Activated CD4-positive, alpha-beta T cell treated with anti-CD3 and anti-CD28 coated beads for 1 hour (primary cell): ENCODE measurements around the gene ZFYVE28.

Experiments
- DNase-seq: peaks from one replicate; pipeline ENCODE4 v3.0.0-alpha.2; 2020

Gene ZFYVE28

DNA sequence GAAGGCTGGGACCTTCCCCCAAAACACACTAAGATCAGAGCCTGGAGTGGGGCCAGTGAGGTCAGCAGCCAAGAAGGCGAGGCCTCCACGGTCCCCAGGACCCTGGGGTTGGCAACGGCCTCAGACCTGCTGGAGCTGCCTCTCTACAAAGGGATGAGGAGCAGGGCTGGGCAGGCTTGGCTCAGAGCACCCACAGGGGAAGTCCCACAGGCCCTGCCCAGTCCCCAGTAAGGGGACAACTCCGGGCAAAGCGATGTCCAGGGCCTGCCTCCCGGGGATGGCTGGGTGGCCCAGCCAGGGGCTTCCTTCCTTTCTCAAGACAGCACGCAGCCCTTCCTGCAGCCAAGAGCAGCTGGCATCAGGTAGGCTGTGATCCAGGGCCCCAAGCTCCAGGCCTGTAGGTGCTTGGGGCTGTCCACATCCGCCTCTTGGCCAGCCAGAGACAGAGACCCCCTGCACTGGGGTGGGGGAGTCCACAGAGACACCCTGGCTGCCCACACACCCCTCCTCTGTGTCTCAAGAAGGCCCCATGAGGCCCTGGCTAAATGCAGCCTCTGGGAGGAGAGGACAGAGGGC lies 162.2 kb downstream of the ZFYVE28 start:
- DNase-seq: no peak

DNA sequence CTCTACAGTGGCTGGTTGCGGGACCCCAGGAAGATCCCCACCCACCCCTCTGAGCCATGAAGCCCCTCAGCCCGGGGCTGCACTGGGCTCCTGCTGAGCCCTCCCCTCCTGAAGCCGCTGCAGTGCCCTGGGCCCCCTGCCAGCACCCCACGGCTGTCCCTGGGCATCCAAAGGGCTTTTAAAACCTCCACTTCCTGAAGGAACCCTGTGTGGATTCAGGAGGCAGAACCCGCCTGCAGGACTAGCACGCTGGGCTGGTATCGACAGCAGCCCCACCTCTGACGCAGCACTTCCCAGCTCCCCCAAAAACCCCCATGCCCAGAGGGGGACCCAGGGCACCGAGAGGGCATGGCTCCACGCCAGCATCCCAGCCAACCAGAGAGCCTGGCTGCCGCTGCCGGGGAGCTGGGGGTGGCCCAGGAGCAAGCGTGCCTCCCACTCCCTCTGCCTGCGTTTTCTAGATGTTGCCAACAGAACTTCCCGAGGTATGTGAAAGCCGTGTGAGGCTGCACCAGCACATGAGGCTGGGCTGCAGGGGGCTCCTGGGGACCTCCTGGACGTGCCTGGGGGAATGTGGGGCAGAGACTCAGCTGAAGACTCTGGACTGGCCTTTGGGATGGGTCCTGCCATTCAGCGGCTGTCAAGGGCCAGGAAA lies 162.8 kb downstream of the ZFYVE28 start:
- peak; percentile 6 for DNase-seq

DNA sequence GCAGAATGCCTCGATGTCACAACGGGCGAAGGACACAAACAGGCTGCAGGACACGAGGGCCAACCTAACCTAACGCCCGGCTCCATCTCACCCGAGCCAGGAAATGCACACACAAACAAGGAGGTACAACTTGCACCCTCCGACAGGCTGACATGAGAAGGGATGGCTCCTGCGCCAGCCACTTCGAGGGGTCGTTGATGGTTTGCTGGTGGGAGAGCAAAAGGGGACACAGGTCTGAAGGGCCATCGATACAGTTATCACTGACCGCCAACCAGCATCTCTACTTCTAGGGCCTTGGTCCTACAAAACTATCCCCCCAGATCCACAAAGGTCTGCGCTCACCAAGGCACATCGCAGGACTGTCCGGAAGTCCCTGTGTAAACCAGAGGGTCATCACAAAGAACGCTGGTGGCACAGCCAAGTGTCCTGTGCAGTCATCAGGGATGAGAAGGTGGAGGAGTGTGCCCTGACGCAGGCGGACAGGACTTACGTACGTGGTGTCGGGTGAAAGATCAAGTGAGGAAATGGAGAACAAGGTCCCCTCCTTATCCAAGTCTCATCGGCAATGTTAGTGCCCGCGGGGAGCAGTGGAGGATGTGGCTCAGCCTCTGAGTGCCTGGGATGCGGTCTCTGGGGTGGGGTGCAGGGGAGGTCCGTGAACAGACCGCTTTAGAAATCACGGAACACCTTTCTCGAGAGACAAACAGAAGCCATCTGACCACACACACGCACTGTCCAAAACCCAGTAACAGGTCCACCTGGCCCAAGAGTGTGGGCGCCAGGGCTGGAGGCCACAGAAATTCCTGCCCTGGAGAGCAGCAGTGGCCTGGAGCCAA lies 163.6 kb downstream of the ZFYVE28 start:
- DNase-seq: no peak

DNA sequence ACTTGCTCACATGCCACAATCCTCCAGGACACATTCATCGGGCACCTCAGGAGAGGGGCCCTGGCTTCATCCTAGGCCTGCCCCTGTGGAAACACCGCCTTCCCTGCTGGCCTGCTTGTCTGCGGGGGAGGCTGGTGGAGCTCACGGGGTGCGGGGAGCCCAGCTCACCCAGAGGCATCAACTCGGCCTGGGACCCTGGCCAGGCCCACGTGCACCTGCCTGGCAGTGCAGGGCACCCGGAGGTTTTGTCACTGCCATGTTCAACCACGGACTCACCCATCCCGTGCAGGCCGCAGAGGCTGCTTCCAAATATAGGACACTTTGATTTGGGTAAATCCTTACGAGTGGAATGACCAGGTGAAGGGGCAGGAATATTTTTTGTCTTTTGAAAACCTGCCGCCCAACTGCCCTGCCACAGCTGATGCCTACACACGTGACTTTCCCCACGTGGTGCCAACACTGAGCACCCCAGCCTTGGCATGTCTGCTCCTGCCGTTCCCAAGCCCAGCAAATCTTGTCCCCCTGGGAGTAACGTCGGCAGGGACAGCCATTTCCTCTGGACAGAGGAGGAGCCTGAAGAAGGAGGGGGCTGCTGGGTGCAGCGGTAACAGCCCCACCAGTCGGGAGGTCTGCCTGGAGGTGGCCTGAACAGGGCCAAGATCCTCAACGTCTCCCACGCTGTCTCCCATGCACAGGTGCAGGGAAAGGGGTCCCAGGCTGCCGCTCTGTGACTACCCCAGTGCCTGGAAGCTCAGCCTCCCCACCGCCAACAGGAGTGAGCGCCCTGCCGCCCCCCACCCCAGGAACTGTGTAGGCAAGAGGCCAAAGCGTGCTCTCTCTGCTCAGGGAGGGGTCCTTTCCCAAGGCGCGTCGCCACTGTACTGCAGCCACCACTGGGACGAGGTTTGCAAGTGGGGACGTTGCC lies 165.0 kb downstream of the ZFYVE28 start:
- DNase-seq: no peak

DNA sequence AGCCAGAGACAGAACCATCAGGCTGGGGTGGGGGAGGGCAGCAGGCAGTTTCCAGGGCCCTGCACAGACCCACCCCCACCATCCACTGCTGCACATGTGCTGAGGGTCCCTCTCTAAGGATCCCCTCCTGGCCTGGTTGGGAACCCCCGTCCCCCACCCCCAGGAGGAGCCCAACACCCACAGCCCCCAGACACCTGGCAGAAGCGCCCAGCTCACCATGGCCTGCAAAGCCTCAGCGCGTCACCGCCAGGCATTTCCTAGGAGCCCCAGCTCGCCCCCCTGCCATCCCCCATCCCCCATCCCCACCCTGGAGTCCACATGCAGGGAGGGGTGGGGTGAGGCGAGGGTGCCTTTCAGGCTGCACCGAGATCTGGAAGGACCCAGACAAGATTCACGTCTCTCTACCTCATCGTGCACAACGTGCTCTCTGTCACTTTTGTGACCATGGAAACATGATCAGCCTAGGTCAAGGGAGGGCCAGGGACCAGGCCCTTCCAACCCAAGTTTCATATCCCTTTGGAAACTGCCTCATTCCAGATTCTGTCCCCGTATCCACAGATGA lies 165.8 kb downstream of the ZFYVE28 start:
- DNase-seq: no peak

DNA sequence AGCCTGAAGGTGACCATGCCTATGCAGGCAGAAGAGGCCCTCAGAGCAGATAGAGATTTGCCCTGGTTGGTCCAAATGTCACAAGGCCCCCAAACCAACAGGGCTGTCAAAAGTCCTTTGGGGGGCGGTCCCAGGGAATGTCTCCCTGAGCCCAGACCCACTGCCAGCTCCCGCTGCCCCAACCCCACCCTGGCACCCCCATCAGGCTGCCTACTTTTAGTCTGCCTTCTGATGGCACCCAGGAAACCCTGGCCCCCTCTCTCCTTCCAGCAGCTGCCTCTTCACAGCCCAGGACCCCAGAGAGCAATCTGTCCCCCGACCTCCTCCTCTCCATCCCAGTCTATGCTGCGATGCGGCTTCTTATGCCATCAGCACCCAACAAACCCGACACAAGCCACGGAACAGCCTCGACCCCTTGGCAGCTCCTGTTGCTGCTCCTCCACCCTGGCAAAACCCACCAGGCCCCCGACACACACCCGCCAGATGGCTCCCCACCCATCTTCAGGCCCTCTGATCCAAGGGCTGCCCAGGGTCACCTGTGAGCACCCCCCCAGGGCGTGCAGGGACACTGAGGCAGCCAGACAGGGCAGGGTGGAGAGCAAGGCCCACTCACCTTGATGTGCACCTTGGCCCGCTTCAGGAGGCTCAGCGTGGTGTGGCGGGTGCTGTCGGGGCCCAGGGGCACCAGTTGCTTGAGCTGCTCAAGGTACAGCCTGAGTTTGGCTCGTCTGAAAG lies 166.5 kb downstream of the ZFYVE28 start:
- peak; percentile 6 for DNase-seq

DNA sequence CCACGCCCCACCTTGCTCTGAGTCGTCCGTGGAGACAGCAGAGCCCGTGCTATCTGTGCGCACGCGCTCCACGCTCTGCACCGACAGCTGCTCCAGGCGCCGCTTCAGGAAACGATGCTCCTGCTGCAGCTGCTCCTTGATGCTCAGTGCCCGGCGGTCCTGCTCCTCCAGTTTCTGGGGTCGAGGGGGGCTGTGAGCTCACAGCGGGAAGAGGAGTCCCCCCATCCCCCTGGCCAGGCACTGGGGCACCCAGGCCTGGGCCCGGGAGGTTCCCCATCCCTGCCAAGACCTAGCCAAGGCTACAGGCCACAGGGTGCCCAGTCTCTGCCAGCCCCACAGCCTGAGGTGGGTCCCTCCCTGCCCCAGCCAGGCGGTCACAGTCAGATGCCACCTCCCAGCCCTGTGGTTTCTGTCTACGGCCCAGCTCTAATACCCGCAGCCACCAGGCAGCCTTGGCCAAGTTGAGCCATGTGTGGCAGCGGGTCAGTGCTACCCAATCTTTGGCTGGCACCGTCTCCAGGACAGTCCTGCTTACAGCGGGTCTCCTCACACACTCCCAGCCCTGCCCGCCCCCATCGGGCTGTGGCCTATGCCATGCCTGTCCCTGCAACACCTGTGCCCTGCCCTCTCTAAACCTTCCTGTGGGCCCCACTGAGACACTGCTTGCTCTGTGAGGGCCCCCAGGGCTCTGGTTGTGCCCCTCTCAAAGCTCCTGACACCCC lies 167.2 kb downstream of the ZFYVE28 start:
- DNase-seq: no peak

DNA sequence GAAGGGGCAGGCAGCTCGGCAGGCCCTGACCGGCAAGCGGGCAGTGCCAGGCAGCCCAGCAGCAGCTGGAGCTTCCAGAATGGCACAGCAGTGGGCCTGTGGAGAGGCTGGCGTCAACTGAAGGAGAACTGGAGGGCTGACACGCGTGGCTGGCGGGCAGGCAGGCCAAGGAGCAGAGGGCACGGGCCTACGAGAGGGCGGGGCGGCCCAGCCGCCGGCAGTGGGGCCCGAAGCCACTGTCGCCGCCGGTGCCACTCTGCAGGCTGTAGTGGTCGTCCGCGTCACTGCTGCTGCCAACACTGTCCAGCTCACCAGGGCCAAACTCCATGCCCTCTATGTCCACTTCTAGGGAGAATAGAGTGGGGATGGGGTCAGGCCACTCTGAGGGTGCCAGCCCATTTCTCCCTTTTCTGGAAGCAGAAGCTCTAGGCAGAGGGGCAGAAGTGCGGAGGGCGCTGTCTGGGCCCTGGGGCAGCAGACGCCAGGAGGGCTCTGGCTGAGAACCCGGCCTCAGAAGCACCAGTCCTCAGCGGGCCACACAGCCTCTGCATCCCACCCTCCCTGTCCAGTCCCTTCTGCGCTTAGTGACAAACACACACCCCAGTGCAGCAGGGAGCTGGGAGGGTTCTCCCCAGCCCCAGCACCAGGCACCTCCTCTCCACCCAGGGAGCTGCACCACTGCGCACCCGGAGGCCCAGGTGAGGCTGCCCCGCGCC lies 167.9 kb downstream of the ZFYVE28 start:
- DNase-seq: no peak

DNA sequence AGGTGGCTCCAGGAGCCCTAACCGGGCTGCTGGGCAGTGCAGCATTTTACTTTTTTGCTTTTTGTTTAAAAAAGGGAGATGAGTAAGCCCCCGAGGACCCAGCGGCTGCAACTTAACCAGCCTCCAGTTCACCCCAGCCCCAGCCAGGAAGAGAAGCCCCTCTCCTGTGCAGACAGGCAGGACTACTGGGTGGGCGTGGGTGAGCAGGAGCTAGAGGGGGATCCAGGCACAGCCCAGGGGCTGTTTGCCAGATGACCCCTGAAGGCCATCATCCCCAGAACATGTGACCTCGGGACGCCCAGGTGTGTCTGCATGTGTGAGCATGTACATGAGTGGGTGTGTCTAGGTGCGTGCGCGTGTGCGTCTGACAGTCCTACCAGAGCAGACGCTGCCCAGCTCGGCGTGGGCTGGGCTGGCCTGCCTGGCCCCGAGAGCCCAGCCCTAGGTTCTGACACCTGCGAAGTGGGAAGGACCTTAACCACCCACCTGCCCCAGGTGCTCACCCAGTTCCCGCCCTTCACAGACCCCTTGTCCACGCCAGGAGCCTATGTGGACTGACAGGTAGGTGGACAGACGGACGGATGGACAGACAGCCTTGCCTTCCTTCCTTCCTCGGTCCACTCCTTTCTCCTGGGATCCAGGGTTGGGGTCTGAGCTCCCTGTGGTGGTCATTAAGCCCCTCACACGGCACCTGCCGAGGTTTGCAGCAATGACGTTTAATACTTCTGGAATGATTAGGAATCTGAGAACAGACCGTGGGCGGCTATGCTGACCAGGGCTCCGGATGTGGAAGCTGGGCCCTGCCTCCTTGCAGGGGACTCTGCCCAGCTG lies 168.7 kb downstream of the ZFYVE28 start:
- peak; percentile 5 for DNase-seq

DNA sequence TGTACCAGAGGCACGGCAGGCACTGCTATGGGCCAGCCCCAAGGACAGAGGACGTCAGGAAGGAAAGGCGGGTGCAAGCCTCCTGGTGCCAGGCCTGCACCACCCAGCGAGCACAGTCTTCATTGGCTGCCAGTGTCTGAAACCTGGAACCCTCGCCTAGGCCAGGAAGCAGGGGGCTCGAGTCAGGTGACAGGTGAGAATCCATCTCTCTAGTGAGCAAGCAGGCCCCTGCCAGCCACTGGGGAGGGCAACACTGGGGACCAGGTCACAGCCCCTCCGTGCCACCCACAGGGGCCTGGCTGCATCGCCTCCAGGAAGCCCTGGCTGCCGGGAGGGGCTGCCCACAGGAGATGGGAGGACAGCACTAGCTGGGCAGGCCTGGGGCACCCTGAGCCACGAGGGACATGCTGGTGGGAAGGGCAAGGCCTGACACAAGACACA lies 169.6 kb downstream of the ZFYVE28 start:
- peak; percentile 5 for DNase-seq

DNA sequence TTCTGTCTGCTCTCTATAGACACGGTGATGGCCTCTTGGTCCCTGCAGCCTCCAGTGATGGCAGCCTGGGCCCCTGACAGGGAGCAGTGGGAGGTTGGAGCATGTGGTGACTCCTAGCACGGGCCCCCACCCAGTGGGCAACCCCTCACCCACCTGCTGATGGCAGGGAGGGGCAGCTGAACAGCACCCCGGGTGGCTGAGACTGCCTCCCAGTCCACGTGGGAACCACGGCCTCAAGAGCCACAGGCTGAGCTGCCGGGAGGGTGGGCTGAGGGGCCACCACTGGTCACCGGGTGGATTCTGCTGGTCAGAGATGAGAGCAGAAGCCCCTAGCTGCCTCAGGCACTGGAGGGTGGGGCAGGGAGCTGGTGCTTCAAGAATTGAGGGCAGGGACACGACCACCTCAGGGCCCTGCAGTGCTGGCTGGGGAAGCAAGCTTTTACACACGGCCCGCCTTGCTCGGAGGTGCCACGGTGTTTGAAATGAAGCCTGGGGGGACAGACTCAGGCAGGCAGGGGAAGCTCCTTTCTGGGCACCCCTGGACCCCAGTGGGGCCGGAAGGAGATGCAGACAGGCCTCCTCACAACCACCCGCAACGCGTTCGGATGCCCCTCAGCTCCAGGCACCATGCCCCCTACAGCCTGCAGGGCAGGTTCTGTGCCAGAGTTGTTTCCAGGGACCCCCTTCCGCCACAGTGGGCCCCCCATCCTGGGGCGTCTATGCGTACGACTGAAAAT lies 170.2 kb downstream of the ZFYVE28 start:
- DNase-seq: no peak

DNA sequence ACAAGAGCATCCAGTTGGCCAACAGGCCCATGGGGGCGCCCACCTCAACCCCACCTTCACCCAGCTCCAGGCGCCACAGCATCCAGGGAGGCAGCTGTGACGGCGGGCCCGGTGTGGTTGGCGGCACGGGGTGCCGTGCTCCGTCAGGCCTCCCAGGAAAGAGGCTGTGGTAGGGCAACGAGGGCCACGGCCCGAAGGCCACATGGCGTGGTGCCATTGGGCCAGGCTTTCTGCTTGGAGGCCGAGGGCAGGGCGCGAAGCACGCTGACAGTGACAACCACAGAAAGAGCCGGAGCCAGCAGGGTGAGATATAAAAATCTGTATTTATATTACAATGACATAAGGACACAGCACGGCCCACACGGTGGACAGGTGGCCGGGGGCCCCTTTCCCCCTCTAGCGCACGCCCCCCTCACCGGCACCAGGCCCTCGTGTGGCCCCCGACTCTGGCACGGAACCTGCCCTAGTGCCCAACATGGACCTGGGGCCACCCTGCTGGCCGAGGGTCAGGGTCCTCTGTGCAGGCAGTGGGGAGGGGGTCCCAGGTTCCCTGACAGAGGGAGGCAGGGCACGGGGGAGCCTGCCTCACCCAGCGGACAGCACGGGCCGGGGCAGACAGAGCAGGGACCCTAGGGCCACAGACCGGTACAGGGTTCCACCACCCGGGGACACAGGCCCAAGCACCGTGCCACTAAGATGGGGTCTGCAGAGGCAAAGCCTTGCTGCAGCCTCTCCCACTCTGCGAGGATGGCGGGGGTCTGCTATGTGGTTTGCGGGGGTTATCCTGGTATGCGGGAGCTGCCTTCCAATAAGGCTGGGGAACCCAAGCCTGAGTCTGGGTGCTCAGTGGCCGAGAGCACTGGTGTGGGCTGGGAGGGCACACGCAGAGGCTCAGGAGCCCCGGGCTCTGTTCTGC lies 171.1 kb downstream of the ZFYVE28 start:
- DNase-seq: peak; percentile 6

DNA sequence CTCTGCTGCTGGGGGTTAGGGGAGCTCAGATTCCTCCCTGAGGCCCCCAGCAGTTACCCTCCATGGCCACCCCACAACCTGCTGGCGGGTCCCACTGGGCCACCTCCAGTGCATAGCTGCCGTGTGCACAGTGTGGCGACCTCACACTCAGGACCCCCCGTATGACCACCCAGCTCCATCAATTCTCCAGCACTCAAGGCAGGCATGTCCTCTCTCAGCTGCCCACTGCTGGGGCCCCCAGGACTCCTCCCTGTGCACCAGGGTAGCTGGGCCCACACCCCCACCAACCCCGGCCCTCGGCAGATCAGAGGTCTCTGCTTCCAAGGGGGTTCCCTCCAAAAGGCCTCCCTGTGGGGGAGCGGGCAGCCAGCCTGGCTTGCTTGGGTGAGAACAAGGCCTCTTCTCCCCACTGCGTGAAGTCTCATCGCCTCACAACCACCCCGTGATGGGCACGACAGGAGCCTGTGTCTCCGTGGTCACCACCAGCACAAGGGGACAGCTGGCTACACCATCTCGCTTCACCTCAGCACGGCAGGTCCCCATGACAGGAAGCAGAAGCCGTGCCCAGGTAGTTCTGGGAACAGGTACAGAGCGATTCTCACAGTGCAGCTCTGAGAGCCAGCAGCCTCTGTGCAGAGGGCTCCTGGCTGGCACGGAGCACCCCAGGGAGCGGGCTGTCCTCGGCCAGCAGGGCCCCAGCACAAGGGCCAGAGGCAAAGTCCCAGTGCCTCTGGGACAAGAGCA lies 171.9 kb downstream of the ZFYVE28 start:
- peak; percentile 6 for DNase-seq

DNA sequence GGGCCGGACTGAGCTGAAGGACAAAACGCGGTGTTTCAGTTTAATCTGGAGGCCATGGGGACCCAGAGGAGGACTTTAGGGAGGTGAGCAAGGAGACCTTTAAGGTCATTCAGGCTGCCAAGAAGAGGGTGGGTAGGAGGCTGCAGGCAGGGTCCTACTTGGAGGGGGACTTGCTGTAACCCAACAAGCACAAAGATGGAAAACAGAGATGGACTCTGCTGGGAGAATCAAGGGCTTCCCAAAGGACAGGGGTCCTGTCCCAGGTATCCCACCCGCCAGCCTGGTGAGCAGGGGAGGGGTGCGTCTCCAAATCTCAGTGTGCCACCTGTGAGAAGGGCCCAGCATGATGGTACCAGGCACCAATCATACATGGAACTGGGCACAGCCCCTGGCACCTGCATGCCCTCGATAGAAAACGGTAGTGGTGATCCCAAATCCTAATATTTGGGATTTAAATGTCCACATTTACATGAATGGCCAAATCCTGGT lies 172.6 kb downstream of the ZFYVE28 start:
- no peak for DNase-seq

DNA sequence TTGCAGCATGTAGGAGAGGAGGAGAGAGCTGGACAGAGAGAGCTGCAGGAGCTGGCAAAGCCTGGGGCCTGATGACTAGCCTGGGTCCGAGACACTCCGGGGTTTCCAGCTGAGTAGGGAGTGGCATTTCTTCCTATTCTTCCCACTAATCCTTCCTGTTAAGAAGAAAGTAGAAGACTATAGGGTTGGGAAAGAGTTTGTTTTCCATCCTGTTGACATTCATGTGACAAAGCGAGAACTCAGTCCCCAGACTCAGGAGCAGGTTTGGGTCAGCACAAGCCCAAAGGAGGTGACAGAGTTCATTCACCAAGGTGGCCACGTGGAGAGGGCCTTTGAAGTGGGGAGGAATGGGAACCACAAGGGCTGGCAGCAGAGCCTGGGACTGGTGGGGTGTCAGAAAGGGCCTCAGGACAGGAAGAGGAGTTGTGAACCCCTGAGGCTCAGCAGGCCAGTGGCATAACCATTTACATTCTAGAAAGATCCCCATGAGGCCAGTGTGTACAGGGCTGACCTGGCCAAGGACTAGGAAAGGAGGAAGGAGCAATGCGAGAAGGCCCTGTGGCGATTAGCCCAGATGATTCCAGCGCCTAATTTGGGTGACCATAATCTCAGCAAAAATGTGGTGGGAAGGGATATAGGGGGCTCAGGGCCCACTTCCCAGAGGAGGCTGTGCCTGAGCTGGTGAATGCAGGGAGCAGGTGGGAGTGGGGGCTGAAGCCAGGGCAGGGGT lies 173.2 kb downstream of the ZFYVE28 start:
- peak; percentile 6 for DNase-seq
